OCI-M1 (cell line): ENCODE measurements around the gene SPIN1.

Source experiments
- DNase-seq: peaks from one replicate; lab custom pipeline; 2025; lab: John Stamatoyannopoulos, UW

Gene SPIN1

GRCh38 chr9:88498880-88499279 lies 110.6 kb downstream of the SPIN1 start:
- DNase-seq, result no peak

- DNase-seq, result no peak
Observed at GRCh38 chr9:88501086-88501485, 112.8 kb downstream of the SPIN1 start.

- DNase-seq, result no peak
Observed at GRCh38 chr9:88502552-88503034, 114.3 kb downstream of the SPIN1 start.

GRCh38 chr9:88503081-88503844 lies 115.0 kb downstream of the SPIN1 start:
- no peak for DNase-seq

GRCh38 chr9:88503845-88504764 lies 115.9 kb downstream of the SPIN1 start:
- DNase-seq, result no peak

GRCh38 chr9:88508326-88508725 lies 120.1 kb downstream of the SPIN1 start:
- no peak for DNase-seq

- no peak for DNase-seq
Observed at GRCh38 chr9:88511906-88512305, 123.7 kb downstream of the SPIN1 start.

GRCh38 chr9:88514247-88514646 lies 126.0 kb downstream of the SPIN1 start:
- no peak for DNase-seq

- peak; percentile 6 for DNase-seq
Observed at GRCh38 chr9:88521308-88521707, 133.1 kb downstream of the SPIN1 start.

GRCh38 chr9:88522360-88522759 lies 134.1 kb downstream of the SPIN1 start:
- no peak for DNase-seq

GRCh38 chr9:88523056-88523455 lies 134.8 kb downstream of the SPIN1 start:
- no peak for DNase-seq

GRCh38 chr9:88524911-88525310 lies 136.7 kb downstream of the SPIN1 start:
- no peak for DNase-seq

- DNase-seq, result no peak
Observed at GRCh38 chr9:88527618-88528017, 139.4 kb downstream of the SPIN1 start.
